HAP-1 (cell line): ENCODE results near the gene AP2A2.
A peak's percentile ranks its signal among the peaks of the same experiment; 100 is the strongest.
"Not testable (repeated sequence)": the region's sequence is repeated elsewhere in the genome, so short reads cannot be mapped to it uniquely, and the experiment has no call there.

Source experiments
- DNase-seq, 2 experiments: peaks; one replicate each; pipeline ENCODE4 v3.0.0-alpha.2; 2016 to 2020; ENCODE audit warnings: low spot score in 2 of 2
- H3K27me3 ChIP-seq: fragments of 250-450 bp; sonication (Bioruptor Pico); 2 replicates; pipeline ENCODE4 v1.5.1; 2020; ENCODE audit warnings: low read depth, mild to moderate bottlenecking, moderate library complexity
- H3K36me3 ChIP-seq: fragments of 250-450 bp; sonication (Bioruptor Pico); replicated peaks from 2 replicates; pipeline ENCODE4 v1.5.1; 2020; ENCODE audit warnings: mild to moderate bottlenecking
- H3K4me1 ChIP-seq: fragments of 250-450 bp; sonication (Bioruptor Pico); 2 replicates; pipeline ENCODE4 v1.5.1; 2020; ENCODE audit warnings: mild to moderate bottlenecking
- H3K4me3 ChIP-seq: fragments of 250-450 bp; sonication (Bioruptor Pico); 2 replicates; pipeline ENCODE4 v1.5.1; 2020; ENCODE audit warnings: mild to moderate bottlenecking, moderate library complexity
- H3K9me3 ChIP-seq: fragments of 250-450 bp; sonication (Bioruptor Pico); 2 replicates; pipeline ENCODE4 v1.5.1; 2020; ENCODE audit warnings: mild to moderate bottlenecking, moderate library complexity
- in situ Hi-C: fragments of 300-500 bp; cut with MboI; formaldehyde crosslinking; loops from 3 replicates; pipeline ENCODE4 v1.14.3; 2020; ENCODE audit warnings: low sequenced_read_pairs, inconsistent platforms, mixed read lengths

The AP2A2 gene

DNA sequence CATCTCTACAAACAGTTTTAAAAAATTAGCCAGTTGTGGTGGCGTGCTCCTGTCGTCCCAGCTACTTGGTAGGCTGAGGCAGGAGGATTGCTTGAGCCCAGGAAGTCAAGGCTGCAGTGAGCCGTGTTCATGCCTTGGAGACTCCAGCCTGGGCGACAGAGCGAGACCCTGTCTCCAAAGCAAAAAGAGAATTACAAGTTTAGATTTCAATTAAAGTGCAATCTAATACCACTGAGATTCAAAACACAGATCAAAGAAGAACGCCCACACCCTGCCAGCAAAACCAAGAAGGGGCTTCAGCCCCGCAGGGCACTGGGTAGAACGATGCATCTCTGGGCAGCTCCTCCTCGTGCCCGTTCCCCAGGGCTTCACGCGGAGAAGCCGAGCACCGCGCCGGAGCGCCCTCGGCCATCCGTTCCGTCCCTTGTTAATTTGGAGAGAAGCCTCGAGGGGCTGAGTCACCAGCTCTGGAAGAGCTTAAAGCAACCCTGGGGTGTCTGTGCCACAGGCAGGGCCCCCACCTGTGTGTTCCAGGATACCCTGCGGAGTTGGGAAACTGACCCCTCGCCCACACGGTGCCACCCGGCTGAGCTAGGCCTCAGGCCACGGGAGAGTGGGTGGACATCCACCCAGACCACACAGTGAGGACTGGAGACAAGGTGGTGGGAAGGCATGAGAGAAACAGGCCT lies 47.0 kb downstream of the AP2A2 start:
- in situ Hi-C loops: no loop called here

DNA sequence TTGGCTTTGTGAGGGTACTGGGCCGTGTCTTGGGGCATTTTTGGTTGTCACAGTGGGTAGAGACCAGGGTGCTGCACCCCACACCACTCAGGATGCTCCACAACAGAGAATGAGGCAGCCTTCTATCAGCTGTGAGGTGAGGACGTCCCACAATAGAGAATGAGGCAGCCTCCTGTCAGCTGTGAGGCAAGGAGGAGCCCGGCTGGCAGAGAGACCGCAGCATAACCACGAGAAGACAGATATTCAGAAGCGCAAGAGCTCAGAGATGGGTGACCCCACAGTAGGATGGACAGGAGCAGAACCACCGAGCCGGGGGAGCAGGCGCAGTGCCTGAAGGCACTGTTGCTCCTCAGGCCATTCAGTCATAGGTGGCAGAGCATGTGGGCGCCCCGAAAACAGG lies 47.6 kb downstream of the AP2A2 start:
- peaks cover 54% of the 10 kb centered on the region for H3K36me3 ChIP-seq
- no peak overlapping the region for H3K4me3 ChIP-seq
- DNase-seq: no peak
- H3K9me3 ChIP-seq: no peaks in the 10 kb centered on the region
- in situ Hi-C loops: no loop called here
- no peaks in the 10 kb centered on the region for H3K4me1 ChIP-seq
- no peaks in the 10 kb centered on the region for H3K27me3 ChIP-seq

More for the DNA sequence above, 47.0 kb downstream of the AP2A2 start:
- no peaks in the 10 kb centered on the region for H3K27me3 ChIP-seq
- no peak for DNase-seq
- no peaks in the 10 kb centered on the region for H3K4me1 ChIP-seq
- H3K9me3 ChIP-seq: no peaks in the 10 kb centered on the region
- H3K36me3 ChIP-seq: peaks cover 52% of the 10 kb centered on the region
- H3K4me3 ChIP-seq: no peak overlapping the region

DNA sequence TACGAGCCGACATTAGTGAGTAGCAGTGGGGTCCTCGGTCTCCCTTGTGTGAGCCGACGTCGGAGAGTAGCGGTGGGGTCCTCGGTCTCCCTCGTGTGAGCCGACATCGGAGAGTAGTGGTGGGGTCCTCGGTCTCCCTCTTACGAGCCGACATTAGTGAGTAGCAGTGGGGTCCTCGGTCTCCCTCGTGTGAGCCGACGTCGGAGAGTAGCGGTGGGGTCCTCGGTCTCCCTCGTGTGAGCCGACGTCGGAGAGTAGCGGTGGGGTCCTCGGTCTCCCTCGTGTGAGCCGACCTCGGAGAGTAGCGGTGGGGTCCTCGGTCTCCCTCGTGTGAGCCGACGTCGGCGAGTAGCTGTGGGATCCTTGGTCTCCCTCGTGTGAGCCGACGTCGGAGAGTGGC lies 49.7 kb downstream of the AP2A2 start:
- H3K36me3 ChIP-seq: peaks cover 49% of the 10 kb centered on the region
- H3K4me1 ChIP-seq, H3K4me3 ChIP-seq, DNase-seq, in situ Hi-C loops, H3K9me3 ChIP-seq, H3K27me3 ChIP-seq: not testable (repeated sequence)

- in situ Hi-C loops: no loop called here
These were observed 50.2 kb downstream of the AP2A2 start for GRCh38 chr11:975827-976226.

DNA sequence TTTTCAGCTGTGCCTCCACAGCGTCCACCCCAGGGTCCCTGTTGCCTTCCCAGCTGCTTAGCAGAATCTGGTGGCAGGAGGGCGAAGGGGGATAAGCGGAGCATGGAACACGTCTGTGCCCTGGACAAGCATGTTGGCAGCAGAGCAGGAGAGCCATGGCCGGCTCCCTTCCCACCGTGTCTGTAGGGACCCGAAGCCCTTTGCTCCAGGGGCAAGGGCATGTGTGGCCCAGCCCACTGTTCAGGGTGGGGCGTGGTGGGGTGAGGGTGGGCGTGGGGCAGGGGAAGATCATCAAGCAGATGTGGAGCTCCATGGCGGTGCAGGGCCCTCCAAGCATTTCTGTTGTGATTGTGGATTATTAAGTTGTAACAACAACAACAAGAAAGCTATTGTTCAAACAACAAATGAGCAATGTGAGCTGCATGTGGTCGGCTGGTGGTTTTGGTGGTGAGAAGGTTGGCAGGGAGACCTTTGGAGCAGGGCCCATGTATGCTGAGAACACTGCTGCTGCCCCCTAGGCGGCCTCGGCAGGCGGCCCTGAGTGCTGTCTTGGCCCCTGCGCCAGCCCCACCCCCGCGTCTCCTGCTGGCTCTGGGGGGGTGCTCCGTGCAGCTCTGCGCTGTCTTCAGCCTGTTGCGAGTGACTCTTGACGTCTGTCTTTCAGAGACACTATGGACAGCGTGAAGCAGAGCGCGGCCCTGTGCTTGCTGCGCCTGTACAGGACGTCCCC lies 50.9 kb downstream of the AP2A2 start:
- Histone ChIP-seq H3K4me3 (no peak overlapping the region), H3K27me3 (no peaks in the 10 kb centered on the region), H3K36me3 (peaks cover 51% of the 10 kb centered on the region), H3K9me3 (no peaks in the 10 kb centered on the region), H3K4me1 (no peaks in the 10 kb centered on the region)
- DNase-seq: no peak
- in situ Hi-C loops: no loop called here

More at GRCh38 chr11:975827-976226, 50.2 kb downstream of the AP2A2 start:
- no peaks in the 10 kb centered on the region for H3K9me3 ChIP-seq
- peak in 1 of 2 experiments; percentile 53 for DNase-seq
- H3K4me3 ChIP-seq: no peak overlapping the region
- H3K27me3 ChIP-seq: no peaks in the 10 kb centered on the region
- no peaks in the 10 kb centered on the region for H3K4me1 ChIP-seq
- H3K36me3 ChIP-seq: peaks cover 47% of the 10 kb centered on the region

GRCh38 chr11:977830-978720 lies 52.4 kb downstream of the AP2A2 start:
- Histone ChIP-seq H3K9me3 (no peaks in the 10 kb centered on the region), H3K4me1 (no peaks in the 10 kb centered on the region), H3K36me3 (peaks cover 45% of the 10 kb centered on the region), H3K4me3 (no peak overlapping the region), H3K27me3 (no peaks in the 10 kb centered on the region)
- in situ Hi-C loops: no loop called here
- no peak for DNase-seq

DNA sequence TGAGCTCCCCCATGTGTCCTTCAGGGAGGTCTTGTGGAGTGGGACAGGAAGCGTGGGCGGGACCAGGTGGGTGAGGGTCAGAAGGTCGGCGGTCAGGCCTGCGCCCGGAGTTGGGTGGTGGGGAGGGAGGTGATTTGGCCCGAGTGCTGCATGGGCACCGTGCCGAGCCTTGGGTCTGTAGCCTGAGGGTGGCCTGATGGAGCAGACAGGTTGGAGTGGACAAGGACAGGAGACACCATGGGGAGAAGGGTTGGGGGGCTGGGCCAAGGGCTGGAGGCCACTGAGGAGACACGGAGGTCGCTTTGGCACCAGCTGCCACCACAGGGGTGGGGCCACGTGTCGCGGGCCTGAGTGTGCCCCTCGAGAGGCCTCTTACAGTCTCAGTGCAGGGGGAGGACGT lies 53.1 kb downstream of the AP2A2 start:
- no peak overlapping the region for H3K4me3 ChIP-seq
- no peaks in the 10 kb centered on the region for H3K4me1 ChIP-seq
- H3K27me3 ChIP-seq: no peaks in the 10 kb centered on the region
- peaks cover 44% of the 10 kb centered on the region for H3K36me3 ChIP-seq
- in situ Hi-C loops: no loop called here
- DNase-seq: no peak
- no peaks in the 10 kb centered on the region for H3K9me3 ChIP-seq

DNA sequence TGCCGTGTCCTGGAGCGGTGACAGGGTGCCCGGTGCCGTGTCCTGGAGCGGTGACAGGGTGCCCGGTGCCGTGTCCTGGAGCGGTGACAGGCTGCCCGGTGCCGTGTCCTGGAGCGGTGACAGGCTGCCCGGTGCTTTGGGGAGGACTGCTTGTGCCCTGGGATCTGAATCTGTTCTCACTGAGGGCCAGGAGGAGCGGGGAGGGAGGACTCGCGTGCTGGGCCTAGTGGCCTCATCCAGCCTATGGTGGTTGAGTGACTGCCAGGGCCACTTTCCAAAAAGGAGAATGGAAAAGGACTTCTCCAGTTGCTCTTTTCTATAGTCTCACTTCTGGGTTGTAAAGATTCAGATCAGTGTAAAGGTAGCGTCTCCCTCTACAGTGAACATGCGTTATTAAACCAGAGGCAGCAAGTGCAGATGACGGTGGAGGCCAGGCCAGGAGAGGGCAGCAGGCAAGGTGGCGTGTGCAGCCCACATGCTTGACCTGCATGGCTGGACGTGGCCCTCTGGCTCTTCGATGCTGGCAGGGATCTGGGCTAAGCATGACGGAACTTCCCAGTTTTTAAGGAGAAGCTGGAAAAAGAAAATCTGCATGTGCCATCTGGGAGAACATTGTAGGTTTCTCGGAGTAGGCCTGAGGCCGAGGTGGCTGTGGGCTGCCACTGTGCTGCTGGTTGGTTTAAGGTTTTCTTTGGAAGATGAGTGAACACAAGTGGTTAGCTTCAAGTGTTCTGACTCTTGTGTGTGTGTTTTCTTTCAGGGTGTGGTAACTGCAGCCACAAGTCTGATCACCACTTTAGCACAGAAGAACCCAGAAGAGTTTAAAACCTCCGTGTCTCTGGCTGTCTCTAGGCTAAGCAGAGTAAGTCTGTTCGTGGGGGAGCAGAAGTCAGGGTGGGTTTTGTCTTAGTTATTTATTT lies 55.0 kb downstream of the AP2A2 start:
- in situ Hi-C loops: no loop called here
- H3K36me3 ChIP-seq: peaks cover 58% of the 10 kb centered on the region
- no peak for DNase-seq

DNA sequence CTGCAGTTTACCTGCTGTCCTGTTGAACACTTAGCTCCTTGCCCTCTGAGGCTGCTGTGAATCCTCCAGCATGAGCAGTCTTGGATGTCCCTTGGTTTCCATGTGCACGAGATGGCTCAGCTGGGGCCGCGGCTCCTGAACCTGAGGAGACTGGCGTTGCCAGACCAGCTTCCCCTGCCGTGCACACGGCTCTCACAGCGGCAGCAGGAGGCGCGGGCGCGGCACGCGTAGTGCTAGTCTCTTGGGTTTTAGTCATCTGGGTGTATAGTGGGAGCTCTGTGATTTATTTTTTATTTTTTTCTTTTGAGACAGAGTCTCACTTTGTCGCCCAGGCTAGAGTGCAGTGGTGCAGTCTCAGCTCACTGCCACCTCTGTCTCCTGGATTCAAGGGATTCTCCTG lies 56.1 kb downstream of the AP2A2 start:
- Histone ChIP-seq H3K9me3 (no peaks in the 10 kb centered on the region), H3K4me3 (no peak overlapping the region), H3K27me3 (no peaks in the 10 kb centered on the region), H3K4me1 (no peaks in the 10 kb centered on the region), H3K36me3 (peaks cover 63% of the 10 kb centered on the region)
- no peak for DNase-seq
- in situ Hi-C loops: no loop called here

More for the DNA sequence above, 55.0 kb downstream of the AP2A2 start:
- Histone ChIP-seq H3K27me3 (no peaks in the 10 kb centered on the region), H3K4me1 (no peaks in the 10 kb centered on the region), H3K4me3 (no peak overlapping the region), H3K9me3 (no peaks in the 10 kb centered on the region)

GRCh38 chr11:984546-984945 lies 58.9 kb downstream of the AP2A2 start:
- Histone ChIP-seq H3K4me3 (no peak overlapping the region), H3K9me3 (no peaks in the 10 kb centered on the region), H3K36me3 (peaks cover 69% of the 10 kb centered on the region), H3K27me3 (no peaks in the 10 kb centered on the region), H3K4me1 (no peaks in the 10 kb centered on the region)
- DNase-seq: no peak
- in situ Hi-C loops: no loop called here

DNA sequence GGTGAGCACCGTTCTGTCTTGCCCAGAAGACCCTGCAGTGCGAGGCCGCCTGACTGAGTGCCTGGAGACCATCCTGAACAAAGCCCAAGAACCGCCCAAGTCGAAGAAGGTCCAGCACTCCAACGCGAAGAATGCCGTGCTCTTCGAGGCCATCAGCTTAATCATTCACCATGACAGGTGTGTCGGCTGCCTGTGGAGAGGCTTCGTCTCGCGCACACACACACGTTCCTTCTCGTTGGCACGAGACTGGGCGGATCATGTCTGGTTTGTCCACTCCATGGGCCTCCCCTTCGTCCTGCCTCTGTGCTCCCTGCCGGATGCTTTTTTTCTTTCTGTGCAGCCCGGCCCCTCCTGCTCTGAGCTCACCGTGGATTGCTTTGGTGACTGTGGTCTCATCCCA lies 59.7 kb downstream of the AP2A2 start:
- H3K9me3 ChIP-seq: no peaks in the 10 kb centered on the region
- H3K4me3 ChIP-seq: no peak overlapping the region
- peaks cover 77% of the 10 kb centered on the region for H3K36me3 ChIP-seq
- H3K4me1 ChIP-seq: no peaks in the 10 kb centered on the region
- in situ Hi-C loops: no loop called here
- no peak for DNase-seq
- no peaks in the 10 kb centered on the region for H3K27me3 ChIP-seq

GRCh38 chr11:985848-986247 lies 60.2 kb downstream of the AP2A2 start:
- no peak for DNase-seq

More at GRCh38 chr11:985848-986247, 60.2 kb downstream of the AP2A2 start:
- H3K36me3 ChIP-seq: peaks cover 74% of the 10 kb centered on the region
- no peaks in the 10 kb centered on the region for H3K27me3 ChIP-seq
- no peaks in the 10 kb centered on the region for H3K9me3 ChIP-seq
- in situ Hi-C loops: no loop called here
- H3K4me3 ChIP-seq: no peak overlapping the region
- H3K4me1 ChIP-seq: no peaks in the 10 kb centered on the region
